Keratinocyte (primary cell): ENCODE measurements around the gene PRKAA1. TPM values are rescaled to one million over a fixed set of nuclear protein-coding genes. Genes with fewer than 3 reads are reported as not detected.

Experiments used
- DNase-seq: peaks from one replicate; pipeline ENCODE4 v3.0.0-alpha.2; 2011; ENCODE audit warnings: low read depth, missing footprints, low spot score
- FAIRE-seq: peaks from 2 replicates; lab custom pipeline; 2011; peaks lifted over from hg19 to GRCh38; lab: Jason Lieb, UNC
- H2AFZ ChIP-seq: 2 replicates; pipeline ENCODE4 v1.6.0; 2012; ENCODE audit warnings: low read length, control low read depth, inconsistent platforms; ENCODE audit not compliant: control insufficient read depth
- H3K27ac ChIP-seq: 2 replicates; pipeline ENCODE4 v1.5.1; 2011; ENCODE audit warnings: low read length; ENCODE audit not compliant: control insufficient read depth, insufficient read depth
- H3K27me3 ChIP-seq: 3 replicates; pipeline ENCODE4 v1.6.0; 2011; ENCODE audit warnings: low read length; ENCODE audit not compliant: control insufficient read depth, insufficient read depth; ENCODE audit errors: extremely low read depth
- H3K36me3 ChIP-seq, 2 experiments: 2 replicates in 1 of 2; 3 replicates in 1 of 2; pipeline ENCODE4 v1.5.1; 2011; ENCODE audit warnings: low read length in 2 of 2, mild to moderate bottlenecking in 1 of 2; ENCODE audit not compliant: control insufficient read depth in 2 of 2, insufficient read depth in 2 of 2; ENCODE audit errors: extremely low read depth in 1 of 2
- H3K4me1 ChIP-seq: 3 replicates; pipeline ENCODE4 v1.5.1; 2011; ENCODE audit warnings: low read length; ENCODE audit not compliant: control insufficient read depth, insufficient read depth; ENCODE audit errors: extremely low read depth
- H3K4me2 ChIP-seq: 3 replicates; pipeline ENCODE4 v1.6.0; 2011; ENCODE audit warnings: low read depth, low read length; ENCODE audit not compliant: control insufficient read depth, insufficient read depth; ENCODE audit errors: extremely low read depth
- H3K4me3 ChIP-seq, 3 experiments: fragments of 200-600 bp in 1 of 3; sonication (generic) in 1 of 3; 2 replicates in 2 of 3; 3 replicates in 1 of 3; pipeline ENCODE4 v1.5.1; 2011 to 2016; ENCODE audit warnings: low read length in 3 of 3, mild to moderate bottlenecking in 3 of 3, control low read depth in 2 of 3, inconsistent platforms in 1 of 3, low read depth in 1 of 3, mixed read lengths in 1 of 3, mixed run types in 1 of 3, moderate library complexity in 1 of 3; ENCODE audit not compliant: control insufficient read depth in 2 of 3, insufficient read depth in 2 of 3; ENCODE audit errors: extremely low read depth in 1 of 3
- H3K79me2 ChIP-seq: 2 replicates; pipeline ENCODE4 v1.6.0; 2012; ENCODE audit warnings: low read length; ENCODE audit not compliant: control insufficient read depth, insufficient read depth
- H3K9ac ChIP-seq: 3 replicates; pipeline ENCODE4 v1.6.0; 2011; ENCODE audit warnings: low read length; ENCODE audit not compliant: control insufficient read depth, insufficient read depth; ENCODE audit errors: extremely low read depth
- H3K9me1 ChIP-seq: 3 replicates; pipeline ENCODE4 v1.6.0; 2011; ENCODE audit warnings: low read length; ENCODE audit not compliant: control insufficient read depth, insufficient read depth; ENCODE audit errors: extremely low read depth
- H3K9me3 ChIP-seq: 2 replicates; pipeline ENCODE4 v1.5.1; 2012; ENCODE audit warnings: low read depth, low read length; ENCODE audit not compliant: control insufficient read depth
- H4K20me1 ChIP-seq: 3 replicates; pipeline ENCODE4 v1.6.0; 2011; ENCODE audit warnings: low read length; ENCODE audit not compliant: control insufficient read depth, insufficient read depth; ENCODE audit errors: extremely low read depth
- EZH2 ChIP-seq: IDR thresholded peaks from one replicate; pipeline ENCODE4 v1.6.1; 2012; ENCODE audit warnings: inconsistent platforms, mild to moderate bottlenecking, low read length, moderate library complexity
- dilution Hi-C: fragments of 300-500 bp; cut with MboI; formaldehyde crosslinking; loops from one replicate; pipeline ENCODE4 v1.7.0; 2020; ENCODE audit warnings: low sequenced_read_pairs; ENCODE audit not compliant: extremely low pct_ligation_motif_present
- polyA plus RNA-seq, 5 experiments: library from polyadenylated mRNA; depleted of rRNA in 3 of 5; stranded (reverse) in 3 of 5; stranded (forward) in 1 of 5; unstranded in 1 of 5; fragments of >200 nt; gene quantifications; 1 replicate in 1 of 5; 2 replicates in 3 of 5; 3 replicates in 1 of 5; pipeline versions ENCODE4 v1.2.1 to v1.2.3, GENCODE V29; 2011 to 2012; ENCODE audit warnings: missing spikeins in 2 of 5, low read depth in 1 of 5, low replicate concordance in 1 of 5
- TF ChIP-seq, protein P1 (sequence below), 3 experiments: IDR thresholded peaks in 1 of 3; conservative IDR thresholded peaks in 1 of 3; optimal IDR thresholded peaks in 1 of 3; 2 replicates in 2 of 3; 3 replicates in 1 of 3; pipeline versions ENCODE3 to v1.5.1; 2011; ENCODE audit warnings: low read length in 3 of 3, mild to moderate bottlenecking in 3 of 3, moderate library complexity in 2 of 3, control low read depth in 1 of 3, inconsistent platforms in 1 of 3; ENCODE audit not compliant: insufficient read depth in 2 of 3; ENCODE audit errors: extremely low read depth in 1 of 3

PRKAA1 gene
- polyA plus RNA-seq, 1 donor (not counting 4 experiments of a cell fraction or from before 2014, with no cell fraction given): 59.3 TPM

DNA sequence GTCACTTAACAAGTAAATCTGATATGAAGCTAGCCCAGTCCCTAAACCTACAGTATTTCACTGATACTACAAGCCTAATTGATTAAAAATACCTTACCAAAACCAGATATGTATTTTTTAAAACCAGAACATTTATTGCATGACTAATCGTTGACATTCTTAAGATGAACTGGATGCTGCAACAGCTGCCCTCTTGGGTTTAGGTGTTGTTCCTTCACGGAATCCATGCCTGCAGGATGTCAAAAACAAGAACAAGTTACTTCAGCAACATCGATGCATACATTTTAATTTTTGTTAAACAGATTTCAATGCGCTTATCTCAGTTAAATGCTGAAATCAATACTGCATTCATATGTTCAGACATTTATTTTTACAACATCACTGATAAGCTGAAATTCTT is 34.2 kb upstream of the PRKAA1 start:
- TF ChIP-seq EZH2: no peak
- TF ChIP-seq, protein P1, sequence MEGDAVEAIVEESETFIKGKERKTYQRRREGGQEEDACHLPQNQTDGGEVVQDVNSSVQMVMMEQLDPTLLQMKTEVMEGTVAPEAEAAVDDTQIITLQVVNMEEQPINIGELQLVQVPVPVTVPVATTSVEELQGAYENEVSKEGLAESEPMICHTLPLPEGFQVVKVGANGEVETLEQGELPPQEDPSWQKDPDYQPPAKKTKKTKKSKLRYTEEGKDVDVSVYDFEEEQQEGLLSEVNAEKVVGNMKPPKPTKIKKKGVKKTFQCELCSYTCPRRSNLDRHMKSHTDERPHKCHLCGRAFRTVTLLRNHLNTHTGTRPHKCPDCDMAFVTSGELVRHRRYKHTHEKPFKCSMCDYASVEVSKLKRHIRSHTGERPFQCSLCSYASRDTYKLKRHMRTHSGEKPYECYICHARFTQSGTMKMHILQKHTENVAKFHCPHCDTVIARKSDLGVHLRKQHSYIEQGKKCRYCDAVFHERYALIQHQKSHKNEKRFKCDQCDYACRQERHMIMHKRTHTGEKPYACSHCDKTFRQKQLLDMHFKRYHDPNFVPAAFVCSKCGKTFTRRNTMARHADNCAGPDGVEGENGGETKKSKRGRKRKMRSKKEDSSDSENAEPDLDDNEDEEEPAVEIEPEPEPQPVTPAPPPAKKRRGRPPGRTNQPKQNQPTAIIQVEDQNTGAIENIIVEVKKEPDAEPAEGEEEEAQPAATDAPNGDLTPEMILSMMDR (optimal IDR thresholded peaks at IDR 0.05 in 1 of 3, IDR thresholded peaks at IDR 0.05 in 1 of 3, conservative IDR thresholded peaks at IDR 0.05 in 1 of 3; ENCODE audit: extremely low read depth in 1 of 3, insufficient read depth in 2 of 3, low read length in 3 of 3): no peak
- Histone ChIP-seq H3K9me1 (peaks cover 5% of the 10 kb centered on the region), H3K4me3 (peak overlapping the region in 1 of 3 experiments; percentile 83), H3K4me2 (peak overlapping the region; percentile 95), H3K79me2 (peaks cover 65% of the 10 kb centered on the region), H4K20me1 (peaks cover 42% of the 10 kb centered on the region), H3K36me3 (peaks cover 36 to 65% of the 10 kb centered on the region in 2 experiments), H3K4me1 (peaks cover 29% of the 10 kb centered on the region), H2AFZ (no peak overlapping the region), H3K27me3 (no peaks in the 10 kb centered on the region), H3K9me3 (no peaks in the 10 kb centered on the region), H3K9ac (peak overlapping the region; percentile 99), H3K27ac (peak overlapping the region; percentile 44)
- dilution Hi-C loops: no loop called here
- DNase-seq: no peak
- FAIRE-seq: no peak

DNA sequence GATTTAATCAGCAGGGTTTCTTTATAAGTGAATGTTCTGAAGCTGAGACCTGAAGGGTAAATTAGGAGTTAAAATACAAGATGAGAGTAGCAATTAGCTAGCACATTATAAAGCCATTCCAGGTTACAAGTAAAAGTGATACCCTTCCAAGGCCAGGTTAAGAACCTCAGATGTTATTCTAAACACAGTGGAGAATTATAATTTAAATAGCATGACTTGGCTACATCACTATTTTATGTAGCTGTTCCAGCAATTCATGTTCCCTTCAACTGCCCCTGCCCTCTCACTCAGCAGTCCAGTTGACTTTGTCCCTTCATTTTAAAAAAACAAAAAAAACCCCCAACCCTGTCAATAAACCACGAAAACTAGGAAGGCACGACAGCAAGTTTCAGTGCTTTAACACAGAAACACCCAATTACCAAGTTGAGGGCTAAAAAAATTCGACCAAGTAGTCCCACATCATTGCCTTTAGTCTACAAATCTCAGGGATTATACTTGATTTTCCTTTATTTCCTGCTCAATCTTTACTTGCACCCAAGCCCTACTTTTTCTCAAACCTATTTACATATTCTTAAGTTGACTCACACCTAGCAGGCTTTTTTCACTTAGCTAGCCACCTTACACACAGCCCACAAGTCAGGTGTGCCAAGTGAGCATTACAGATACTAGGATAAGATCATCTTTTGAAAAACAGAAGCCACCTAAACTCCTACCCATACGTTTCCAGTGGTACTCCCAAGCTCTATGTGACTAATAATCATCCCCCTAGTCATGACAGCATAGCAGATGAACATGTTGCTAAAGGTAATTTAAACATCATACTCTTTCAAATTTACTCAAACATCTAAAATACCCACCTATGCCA is 33.4 kb upstream of the PRKAA1 start:
- H3K9me1 ChIP-seq: peaks cover 5% of the 10 kb centered on the region
- peaks cover 26% of the 10 kb centered on the region for H3K4me1 ChIP-seq
- dilution Hi-C loops: no loop called here
- no peak for TF ChIP-seq EZH2
- TF ChIP-seq, protein P1 (optimal IDR thresholded peaks at IDR 0.05 in 1 of 3, IDR thresholded peaks at IDR 0.05 in 1 of 3, conservative IDR thresholded peaks at IDR 0.05 in 1 of 3; ENCODE audit: extremely low read depth in 1 of 3, insufficient read depth in 2 of 3, low read length in 3 of 3): no peak
- peak overlapping the region; percentile 31 for H3K4me2 ChIP-seq
- H3K4me3 ChIP-seq: no peak overlapping the region
- peak overlapping the region; percentile 44 for H3K27ac ChIP-seq
- no peak overlapping the region for H2AFZ ChIP-seq
- H3K9me3 ChIP-seq: no peaks in the 10 kb centered on the region
- peaks cover 65% of the 10 kb centered on the region for H3K79me2 ChIP-seq
- DNase-seq (no peak), FAIRE-seq (no peak)
- peaks cover 44 to 72% of the 10 kb centered on the region in 2 experiments for H3K36me3 ChIP-seq
- no peak overlapping the region for H3K9ac ChIP-seq
- H3K27me3 ChIP-seq: no peaks in the 10 kb centered on the region
- peaks cover 49% of the 10 kb centered on the region for H4K20me1 ChIP-seq
